ENCODE results near the gene NANOS1. TPM values are rescaled to one million over a fixed set of nuclear protein-coding genes. Genes with fewer than 3 reads are reported as not detected.
A peak's percentile ranks its signal among the peaks of the same experiment; 100 is the strongest.

Gene NANOS1
- total RNA-seq, 4 donors from 2014 or later, result 0.19 to 1.7 (median 1.1) TPM

- no peak overlapping the region for H3K4me3 ChIP-seq
- 81 to 90% methylated on average over 5 to 8 of the region's 10 CpGs for WGBS, 2 donors
- H3K27ac ChIP-seq, result no peak overlapping the region
- no peak for DNase-seq
- H3K36me3 ChIP-seq, result no peaks in the 10 kb centered on the region
- peaks cover 0 to 27% (median 14%) of the 10 kb centered on the region in 3 donors for H3K4me1 ChIP-seq
- no peaks in the 10 kb centered on the region for H3K9me3 ChIP-seq
- H3K27me3 ChIP-seq, result peaks cover 0 to 6% (median 0%) of the 10 kb centered on the region in 4 donors
- intact Hi-C loops (cut with DNase I), result no loop called here
- TF ChIP-seq POLR2A (IDR thresholded peaks at IDR 0.05), result no peak
- TF ChIP-seq CTCF (IDR thresholded peaks at IDR 0.05), result no peak
Measured at GRCh38 chr10:119001717-119002500, 27.6 kb upstream of the NANOS1 start.

- 64% methylated on average over 4 of the region's 7 CpGs; no CpG with 5 or more reads in 1 of the 2 donors for WGBS, 2 donors
- H3K27me3 ChIP-seq, result no peaks in the 10 kb centered on the region
- H3K27ac ChIP-seq, result no peak overlapping the region
- DNase-seq, result no peak
- peaks cover 0 to 34% (median 18%) of the 10 kb centered on the region in 3 donors for H3K4me1 ChIP-seq
- TF ChIP-seq CTCF (IDR thresholded peaks at IDR 0.05) (no peak), POLR2A (IDR thresholded peaks at IDR 0.05) (no peak)
- no peaks in the 10 kb centered on the region for H3K9me3 ChIP-seq
- no peak overlapping the region for H3K4me3 ChIP-seq
- intact Hi-C loops (cut with DNase I), result no loop called here
- H3K36me3 ChIP-seq, result no peaks in the 10 kb centered on the region
Measured at GRCh38 chr10:119003572-119004289, 25.8 kb upstream of the NANOS1 start.

GRCh38 chr10:119005362-119006043 is 24.0 kb upstream of the NANOS1 start:
- Histone ChIP-seq H3K4me3 (no peak overlapping the region), H3K27me3 (no peaks in the 10 kb centered on the region), H3K36me3 (no peaks in the 10 kb centered on the region), H3K9me3 (no peaks in the 10 kb centered on the region), H3K4me1 (peaks cover 0 to 34% (median 18%) of the 10 kb centered on the region in 3 donors), H3K27ac (no peak overlapping the region)
- intact Hi-C loops (cut with DNase I), result no loop called here
- 86 to 91% methylated on average over 9 of the region's 9 CpGs for WGBS, 2 donors
- DNase-seq, result no peak
- TF ChIP-seq POLR2A (IDR thresholded peaks at IDR 0.05) (no peak), CTCF (IDR thresholded peaks at IDR 0.05) (no peak)

- WGBS, 2 donors, result 30 to 38% methylated on average over 6 to 8 of the region's 9 CpGs
- peak overlapping the region in 3 of 4 donors; percentile 42 to 74 (median 45) for H3K27ac ChIP-seq
- no peaks in the 10 kb centered on the region for H3K27me3 ChIP-seq
- no peak overlapping the region for H3K4me3 ChIP-seq
- TF ChIP-seq CTCF (IDR thresholded peaks at IDR 0.05) (no peak), POLR2A (IDR thresholded peaks at IDR 0.05) (no peak)
- no peaks in the 10 kb centered on the region for H3K9me3 ChIP-seq
- intact Hi-C loops (cut with DNase I), result no loop called here
- DNase-seq, result no peak
- no peaks in the 10 kb centered on the region for H3K36me3 ChIP-seq
- H3K4me1 ChIP-seq, result peaks cover 0 to 30% (median 18%) of the 10 kb centered on the region in 3 donors
Measured at GRCh38 chr10:119006451-119007210, 22.9 kb upstream of the NANOS1 start.

Measured in esophagus squamous epithelium (tissue), 5 donors.